SH-SY5Y (cell line): Measurements from ENCODE around the gene LYSMD3.

Experiments
- GATA2 ChIP-seq: IDR thresholded peaks from 2 replicates; pipeline ENCODE4 v1.6.1; 2011; ENCODE audit warnings: mild to moderate bottlenecking, low read depth, low read length
- GATA3 ChIP-seq: IDR thresholded peaks from 2 replicates; pipeline ENCODE4 v1.6.1; 2011; ENCODE audit warnings: low read depth, mild to moderate bottlenecking, low read length, moderate library complexity

DNA sequence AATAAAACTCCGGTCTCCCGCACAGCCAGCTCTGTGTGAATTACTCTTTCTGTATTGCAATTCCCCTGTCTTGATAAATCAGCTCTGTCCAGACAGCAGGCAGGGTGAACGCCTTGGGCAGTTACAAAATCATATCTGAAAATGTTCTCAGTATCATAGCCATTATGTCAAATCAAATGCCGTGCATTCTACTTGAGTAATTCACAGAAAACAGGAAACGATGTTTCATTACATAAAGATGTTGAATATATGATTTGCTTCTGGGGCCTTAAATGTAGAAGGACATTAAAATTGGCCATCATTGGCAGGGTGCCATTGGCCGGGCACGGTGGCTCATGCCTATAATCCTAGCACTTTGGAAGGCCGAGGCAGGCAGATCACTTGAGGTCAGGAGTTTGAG, 46.2 kb downstream of the LYSMD3 start:
- TF ChIP-seq GATA2 = no peak
- no peak for TF ChIP-seq GATA3
